GM20000 (cell line): ENCODE measurements around the gene B9D2.

Source experiments
- DNase-seq: peaks from one replicate; pipeline ENCODE4 v3.0.0; 2012; ENCODE audit warnings: low spot score
- CTCF ChIP-seq: IDR thresholded peaks from 2 replicates; pipeline ENCODE4 v1.5.1; 2012; ENCODE audit warnings: mild to moderate bottlenecking, control low read depth; ENCODE audit errors: extremely low read depth, missing control alignments

The B9D2 gene

GRCh38 chr19:41408256-41408655 is 44.3 kb upstream of the B9D2 start:
- no peak for DNase-seq
- TF ChIP-seq CTCF, result no peak

- no peak for DNase-seq
- TF ChIP-seq CTCF, result no peak
Observed at GRCh38 chr19:41407271-41407670, 43.3 kb upstream of the B9D2 start.

- DNase-seq, result no peak
- TF ChIP-seq CTCF, result no peak
Observed at GRCh38 chr19:41405776-41406175, 41.8 kb upstream of the B9D2 start.

- no peak for TF ChIP-seq CTCF
- DNase-seq, result no peak
Observed at GRCh38 chr19:41403181-41403970, 39.4 kb upstream of the B9D2 start.

GRCh38 chr19:41402010-41402409 is 38.1 kb upstream of the B9D2 start:
- TF ChIP-seq CTCF, result no peak
- DNase-seq, result no peak

GRCh38 chr19:41401483-41401882 is 37.5 kb upstream of the B9D2 start:
- no peak for DNase-seq
- no peak for TF ChIP-seq CTCF

- TF ChIP-seq CTCF, result no peak
Observed at GRCh38 chr19:41399525-41399924, 35.6 kb upstream of the B9D2 start.

More at GRCh38 chr19:41399525-41399924, 35.6 kb upstream of the B9D2 start:
- DNase-seq, result no peak
